Measurements from ENCODE around the gene ATE1. TPM values are rescaled to one million over a fixed set of nuclear protein-coding genes. Genes with fewer than 3 reads are reported as not detected.

Gene ATE1
- total and polyA plus RNA-seq, 2 of the 4 experiments (the other 2 are of a cell fraction), result 6.4 to 27.8 TPM

DNA sequence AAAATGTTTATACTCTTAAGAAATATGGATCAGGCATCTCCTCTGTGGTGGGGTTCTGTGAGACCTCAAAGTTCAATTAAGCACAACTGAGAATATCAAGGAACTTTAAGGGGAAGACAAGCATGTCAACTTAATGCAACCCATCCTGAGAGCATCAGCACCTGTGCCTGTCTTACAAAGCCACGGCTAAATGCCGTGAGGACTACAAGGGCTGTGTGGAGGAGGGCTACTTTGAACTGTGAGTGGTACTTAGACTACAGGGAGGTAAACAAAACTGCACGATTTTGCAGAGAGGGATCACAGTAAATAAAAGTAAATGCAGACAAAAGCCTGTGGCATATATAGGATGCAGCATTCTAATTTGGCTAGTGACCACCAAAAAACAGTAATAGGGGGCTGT, 139.1 kb downstream of the ATE1 start:
- Histone ChIP-seq H2AK9ac (replicated peaks; ENCODE audit: low read depth, low read length, poor library complexity) (no peak overlapping the region), H4K91ac (ENCODE audit: insufficient read depth, low read depth, low read length) (no peak overlapping the region), H3K23ac (ENCODE audit: low read depth, low read length) (no peak overlapping the region), H3K27me3 (ENCODE audit: control insufficient read depth, insufficient read depth, low read length) (no peaks in the 10 kb centered on the region), H3K56ac (ENCODE audit: extremely low read depth, insufficient read depth, low read length) (no peak overlapping the region), H4K20me1 (ENCODE audit: insufficient read depth, low read length) (no peaks in the 10 kb centered on the region), H3K9ac (ENCODE audit: low read depth, low read length) (no peak overlapping the region), H4K5ac (ENCODE audit: low read depth, low read length) (no peak overlapping the region), H2BK5ac (ENCODE audit: low read depth, low read length, poor library complexity, severe bottlenecking) (no peak overlapping the region), H3K36me3 (ENCODE audit: control insufficient read depth, insufficient read depth, low read length) (peaks cover 2% of the 10 kb centered on the region; the same call in 1 of the 2 replicates), H3K14ac (replicated peaks; ENCODE audit: low read depth, low read length) (no peak overlapping the region), H3K4me3 (ENCODE audit: insufficient read depth, low read depth, low read length) (no peak overlapping the region), H3K4me2 (ENCODE audit: low read depth, low read length) (no peak overlapping the region), H2BK120ac (ENCODE audit: low read depth, low read length) (no peak overlapping the region), H3K27ac (ENCODE audit: insufficient read depth, low read length) (no peak overlapping the region), H2AK5ac (ENCODE audit: low read depth, low read length) (no peak overlapping the region), H3K9me1 (ENCODE audit: insufficient read depth, low read length) (no peaks in the 10 kb centered on the region; the same call in 1 of the 2 replicates), H2AFZ (replicated peaks; ENCODE audit: low read length, poor library complexity) (no peak overlapping the region), H3K79me1 (ENCODE audit: low read depth in 1 of 2, low read length in 2 of 2) (no peaks in the 10 kb centered on the region), H3K9me3 (ENCODE audit: control insufficient read depth, insufficient read depth, low read length) (no peaks in the 10 kb centered on the region), H4K8ac (ENCODE audit: low read depth in 2 of 2, low read length in 2 of 2) (no peak overlapping the region), H2BK20ac (ENCODE audit: low read depth, low read length) (no peak overlapping the region), H3K4ac (ENCODE audit: low read depth, low read length) (no peak overlapping the region), H3K18ac (ENCODE audit: low read depth, low read length) (no peak overlapping the region), H3K4me1 (ENCODE audit: control insufficient read depth, insufficient read depth, low read length) (no peaks in the 10 kb centered on the region), H2BK15ac (ENCODE audit: low read depth, low read length) (no peak overlapping the region)
- intact Hi-C loops (cut with micrococcal nuclease), result no loop called here
- TF ChIP-seq, protein P1, sequence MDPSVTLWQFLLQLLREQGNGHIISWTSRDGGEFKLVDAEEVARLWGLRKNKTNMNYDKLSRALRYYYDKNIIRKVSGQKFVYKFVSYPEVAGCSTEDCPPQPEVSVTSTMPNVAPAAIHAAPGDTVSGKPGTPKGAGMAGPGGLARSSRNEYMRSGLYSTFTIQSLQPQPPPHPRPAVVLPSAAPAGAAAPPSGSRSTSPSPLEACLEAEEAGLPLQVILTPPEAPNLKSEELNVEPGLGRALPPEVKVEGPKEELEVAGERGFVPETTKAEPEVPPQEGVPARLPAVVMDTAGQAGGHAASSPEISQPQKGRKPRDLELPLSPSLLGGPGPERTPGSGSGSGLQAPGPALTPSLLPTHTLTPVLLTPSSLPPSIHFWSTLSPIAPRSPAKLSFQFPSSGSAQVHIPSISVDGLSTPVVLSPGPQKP (IDR thresholded peaks at IDR 0.05; ENCODE audit: borderline replicate concordance, low read depth, low read length), result no peak
- no peak for TF ChIP-seq CTCF (conservative IDR thresholded peaks at IDR 0.05; ENCODE audit: low read depth, low read length)
- no peak for TF ChIP-seq RAD21 (IDR thresholded peaks at IDR 0.05; ENCODE audit: low read length)
- no peak for TF ChIP-seq MXI1 (IDR thresholded peaks at IDR 0.05; ENCODE audit: borderline replicate concordance, low read depth, low read length)
- TF ChIP-seq POLR2A (IDR thresholded peaks at IDR 0.05; ENCODE audit: low read depth, low read length), result no peak
- TF ChIP-seq CEBPB (IDR thresholded peaks at IDR 0.05; ENCODE audit: low read depth, low read length), result no peak
- TF ChIP-seq CHD1 (IDR thresholded peaks at IDR 0.05; ENCODE audit: low read depth, low read length), result no peak
- no peak for TF ChIP-seq USF2 (IDR thresholded peaks at IDR 0.05; ENCODE audit: low read depth, low read length)
- TF ChIP-seq MAZ (IDR thresholded peaks at IDR 0.05; ENCODE audit: borderline replicate concordance, low read depth, low read length), result no peak
- TF ChIP-seq RFX5 (IDR thresholded peaks at IDR 0.05; ENCODE audit: low read depth, low read length), result no peak
- no peak for TF ChIP-seq FOS (IDR thresholded peaks at IDR 0.05; ENCODE audit: low read depth, low read length)
- TF ChIP-seq NFE2L2 (IDR thresholded peaks at IDR 0.05; ENCODE audit: low read depth, low read length), result no peak
- no peak for TF ChIP-seq SMC3 (IDR thresholded peaks at IDR 0.05; ENCODE audit: low read depth, low read length)
- no peak for TF ChIP-seq BHLHE40 (IDR thresholded peaks at IDR 0.05; ENCODE audit: low read depth, low read length)
- in situ Hi-C loops (cut with MboI; ENCODE audit: low sequenced_read_pairs), result no loop called here
- WGBS, 2 experiments (ENCODE audit: extremely low coverage in 2 of 2, insufficient read length in 1 of 2), result 100% methylated on average over 2 of the region's 3 CpGs; no CpG with 5 or more reads in 1 of the 2 experiments
- ChIA-PET POLR2A (ENCODE audit: unreplicated experiment) (interaction anchor here (0.6 kb wide), 1 partner anchor 1464 kb away, joined by 3 read pairs; no protein-coding TSS in a partner anchor), CTCF (no interaction called here)
- ATAC-seq (ENCODE audit: low read depth) (no peak), DNase-seq (no peak)
- no TSS peak for BruUV-seq (replicated peaks)
- dilution Hi-C loops (cut with HindIII; ENCODE audit: low sequenced_read_pairs, unreplicated experiment), result no loop called here
